ENCODE measurements around the gene EPB41L4A.

Gene EPB41L4A

DNA sequence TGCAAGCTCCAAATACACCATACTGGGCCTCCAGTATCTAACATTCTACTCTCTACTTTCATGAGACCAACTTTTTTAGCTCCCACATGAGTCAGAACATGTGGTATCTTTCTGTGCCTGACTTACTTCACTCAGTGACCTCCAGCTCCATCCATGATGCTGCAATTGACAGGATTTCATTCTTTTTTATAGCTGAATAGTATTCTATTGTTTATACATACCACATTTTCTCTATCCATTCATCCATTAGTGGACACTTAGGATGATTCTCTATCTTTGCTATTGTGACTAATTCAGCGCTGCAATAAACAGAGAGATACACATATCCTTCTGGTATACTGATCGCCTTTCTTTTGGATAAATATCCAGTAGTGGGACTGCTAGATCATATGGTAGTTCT is 68.5 kb downstream of the EPB41L4A start:
- DNase-seq, result no peak

DNA sequence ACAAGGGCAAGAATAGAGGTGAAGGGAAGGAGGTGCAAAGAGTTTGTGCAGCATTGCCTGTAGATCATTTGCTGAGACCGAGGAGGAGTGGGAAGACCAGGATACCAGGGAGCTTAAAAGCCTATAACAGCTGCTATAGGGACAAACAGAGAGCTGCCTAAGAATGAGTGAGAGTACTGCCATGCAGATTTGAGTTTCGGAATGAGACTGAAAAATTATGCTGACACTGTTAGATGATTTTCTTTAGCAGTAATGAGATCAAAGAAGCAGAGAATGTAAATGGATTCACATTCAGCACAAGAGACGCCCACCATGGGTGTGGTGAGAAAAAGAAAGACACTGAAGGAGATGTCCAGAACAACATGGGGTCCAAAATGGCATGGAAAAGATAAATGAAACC is 69.7 kb downstream of the EPB41L4A start:
- no peak for DNase-seq

DNA sequence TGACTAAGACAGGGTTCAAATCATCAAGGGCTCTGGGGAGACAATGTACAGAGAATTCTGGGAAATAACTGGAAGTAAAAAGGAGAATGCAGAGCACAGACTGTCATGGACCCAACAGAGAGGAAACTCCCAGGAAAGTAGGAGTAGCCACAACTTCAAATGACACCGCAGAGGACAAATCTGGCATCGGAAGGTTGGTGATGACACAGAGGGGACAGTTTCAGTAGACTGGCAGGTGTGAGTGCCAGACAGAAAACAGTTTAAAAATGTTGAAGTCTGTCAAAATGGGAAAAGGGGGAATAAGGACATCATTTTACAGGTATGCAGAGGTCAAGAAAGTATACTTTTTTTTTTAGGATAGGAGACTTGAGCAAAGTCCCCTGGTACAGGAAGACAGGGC is 70.2 kb downstream of the EPB41L4A start:
- DNase-seq, result no peak

DNA sequence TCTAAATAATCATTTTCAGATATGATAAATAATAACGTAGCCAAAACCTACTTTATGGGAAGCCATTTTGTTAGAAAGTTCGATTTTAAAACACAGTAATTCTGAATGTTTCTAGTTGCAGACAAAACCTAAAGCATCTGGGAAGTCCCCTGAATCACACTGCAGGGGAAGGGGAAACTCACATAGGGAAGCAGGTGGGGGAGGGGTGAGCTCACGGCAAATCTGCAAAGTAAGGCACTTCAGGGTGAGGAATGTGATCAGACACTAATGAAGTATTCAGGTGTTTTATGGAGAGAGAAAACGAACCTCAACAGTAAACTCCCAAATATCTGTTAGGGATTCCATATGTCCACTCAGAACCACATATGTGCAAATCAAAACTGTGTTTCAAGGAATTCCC is 70.7 kb downstream of the EPB41L4A start:
- DNase-seq, result no peak

DNA sequence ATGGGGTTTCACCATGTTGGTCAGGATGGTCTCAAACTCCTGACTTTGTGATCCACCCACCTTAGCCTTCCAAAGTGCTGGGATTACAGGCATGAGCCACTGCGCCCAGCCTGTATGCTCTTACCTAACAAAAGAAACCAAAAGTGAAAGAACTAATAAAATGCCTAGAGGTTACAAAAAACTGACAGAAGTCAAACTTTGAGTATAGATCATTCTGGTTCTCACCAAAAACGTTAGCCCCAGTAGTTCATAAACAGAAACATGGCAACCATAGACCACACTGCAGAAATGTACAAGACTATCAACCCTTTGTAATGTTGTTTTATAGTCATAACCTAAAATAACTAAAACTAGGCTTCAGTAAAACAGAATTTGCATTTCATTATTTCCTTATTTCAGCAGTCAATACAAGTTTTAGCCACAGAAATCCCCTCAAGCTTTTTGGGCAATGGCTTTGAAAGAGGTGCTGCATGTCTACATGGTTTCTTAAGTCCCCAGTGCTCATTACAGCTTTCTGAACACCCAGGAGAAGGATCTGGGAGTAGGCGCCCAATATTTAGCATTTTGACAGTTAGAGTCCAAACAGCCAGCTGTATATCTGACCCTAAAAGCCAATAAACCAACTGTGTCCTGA is 72.5 kb downstream of the EPB41L4A start:
- DNase-seq, result no peak

DNA sequence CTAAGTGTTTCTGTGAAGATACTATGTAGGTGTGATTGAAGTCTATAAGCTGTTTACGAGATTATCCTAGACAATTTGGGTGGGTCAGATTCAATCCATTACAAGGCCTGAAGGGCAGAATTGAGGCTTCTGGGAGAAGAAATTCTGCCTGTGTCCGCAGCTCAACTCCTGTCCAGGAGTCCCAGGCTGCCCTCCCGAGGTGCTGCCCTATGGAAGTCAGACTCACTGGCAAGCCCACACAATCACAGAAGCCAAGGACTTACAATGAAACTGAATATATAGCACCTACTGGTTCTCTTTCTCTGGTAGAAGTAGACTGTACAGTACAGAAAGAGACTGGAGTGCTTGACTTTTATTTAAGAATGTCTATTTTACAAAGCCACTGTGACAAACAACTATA is 74.5 kb downstream of the EPB41L4A start:
- no peak for DNase-seq

DNA sequence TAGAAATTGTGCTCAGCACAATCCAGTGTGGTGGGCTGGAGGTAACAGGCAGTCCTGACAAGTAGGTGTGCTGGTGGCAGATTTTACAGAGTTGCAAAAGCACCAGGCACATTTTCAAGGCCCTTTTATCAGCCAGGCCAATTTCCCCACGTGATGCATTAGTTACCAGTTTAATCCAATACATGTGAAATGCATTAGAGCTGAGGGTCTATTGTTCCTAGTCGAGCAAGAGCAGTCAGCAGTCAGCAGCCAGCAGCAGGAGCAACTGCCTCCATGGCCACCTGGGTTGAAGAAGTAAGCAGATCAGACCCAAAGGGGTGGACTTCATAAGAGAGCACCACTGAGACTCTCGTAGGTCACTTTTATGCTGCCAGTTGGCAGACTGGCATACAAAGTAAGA is 76.7 kb downstream of the EPB41L4A start:
- DNase-seq, result no peak

DNA sequence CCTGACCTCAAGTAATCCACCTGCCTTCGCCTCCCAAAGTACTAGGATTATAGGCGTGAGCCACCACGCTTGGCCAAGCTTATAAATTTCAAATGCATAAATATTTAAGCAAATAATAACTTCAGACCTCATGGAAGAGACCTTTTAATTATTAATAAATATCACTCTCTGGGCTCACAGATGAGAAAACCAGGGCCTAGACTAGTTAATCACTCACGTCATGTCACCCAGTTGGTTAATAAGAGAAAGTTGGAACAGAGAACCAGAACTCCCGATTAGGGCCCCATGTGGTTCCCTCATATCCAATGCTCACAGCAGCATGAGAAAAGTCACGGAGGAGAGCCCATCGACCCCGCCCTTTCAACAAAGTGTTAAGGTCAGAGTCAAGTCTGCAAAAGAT is 79.3 kb downstream of the EPB41L4A start:
- DNase-seq, result no peak

DNA sequence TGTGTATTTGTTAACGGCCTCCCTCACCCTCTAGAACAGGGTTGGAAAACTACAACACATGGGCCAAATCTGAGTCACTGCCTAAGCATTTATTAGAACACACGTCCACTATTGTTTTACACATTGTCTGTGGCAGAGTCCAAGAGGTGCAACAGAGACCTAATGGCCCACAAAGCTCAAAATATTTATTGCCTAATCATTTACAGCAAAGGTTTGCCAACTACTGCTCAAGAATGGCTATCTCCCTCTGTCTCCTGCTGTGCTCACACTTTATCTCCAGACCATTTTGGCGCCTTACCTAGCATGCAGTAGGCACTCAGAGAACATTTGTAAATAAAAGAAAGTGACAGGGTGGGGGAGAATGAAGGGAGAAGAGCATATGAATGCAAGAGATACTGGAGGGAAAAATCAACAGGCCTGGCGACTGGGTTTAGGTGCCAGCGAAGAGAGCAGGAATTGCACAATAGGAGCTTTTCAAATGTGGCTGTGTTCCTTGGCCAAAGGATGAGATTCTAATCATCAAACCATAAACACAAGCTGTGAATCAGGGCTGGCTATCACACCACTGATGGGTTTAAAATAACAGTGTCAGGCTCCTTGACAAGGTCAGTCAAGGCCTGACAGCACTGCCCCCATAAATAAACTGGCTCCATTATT is 80.3 kb downstream of the EPB41L4A start:
- DNase-seq, result no peak

DNA sequence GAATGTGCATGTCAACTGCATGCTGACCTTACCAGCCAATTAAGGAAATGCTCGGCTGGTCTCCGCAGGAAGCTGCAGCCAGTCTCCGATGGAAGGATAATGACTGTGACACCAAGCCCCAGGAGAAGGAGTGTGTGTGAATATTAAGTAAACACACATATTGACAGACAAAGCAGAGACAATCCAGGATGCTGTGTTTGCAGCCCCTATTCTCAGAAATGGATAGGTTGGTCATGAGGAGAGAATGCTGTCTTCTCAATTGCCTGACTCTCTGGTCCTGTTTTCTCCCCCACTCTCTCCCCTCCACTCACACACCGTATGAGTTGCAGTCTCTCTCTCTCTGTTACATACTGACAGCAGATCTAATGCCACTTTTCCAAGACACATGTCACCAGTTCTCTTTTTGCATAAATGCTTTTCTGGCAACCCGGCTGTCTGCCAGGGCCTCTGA is 85.7 kb downstream of the EPB41L4A start:
- no peak for DNase-seq

DNA sequence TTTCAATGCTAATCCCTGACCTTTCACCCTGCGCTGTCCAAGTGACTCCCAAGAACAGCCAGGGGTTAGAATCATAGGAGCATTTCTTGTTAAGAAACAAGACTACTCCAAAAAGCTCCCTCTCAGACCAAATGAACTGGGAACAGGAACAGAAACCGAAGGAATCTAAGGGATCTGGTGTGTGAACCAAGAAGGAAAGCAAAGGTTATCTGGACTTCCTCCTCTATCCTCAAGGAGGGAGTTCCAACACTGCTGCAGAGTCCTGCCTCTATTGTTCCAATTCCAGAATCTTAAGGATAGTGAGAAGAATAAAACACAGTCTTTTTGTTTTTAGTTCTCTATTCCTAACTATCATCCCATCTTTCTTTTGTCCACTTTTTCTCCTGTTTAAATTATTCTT is 87.2 kb downstream of the EPB41L4A start:
- no peak for DNase-seq

DNA sequence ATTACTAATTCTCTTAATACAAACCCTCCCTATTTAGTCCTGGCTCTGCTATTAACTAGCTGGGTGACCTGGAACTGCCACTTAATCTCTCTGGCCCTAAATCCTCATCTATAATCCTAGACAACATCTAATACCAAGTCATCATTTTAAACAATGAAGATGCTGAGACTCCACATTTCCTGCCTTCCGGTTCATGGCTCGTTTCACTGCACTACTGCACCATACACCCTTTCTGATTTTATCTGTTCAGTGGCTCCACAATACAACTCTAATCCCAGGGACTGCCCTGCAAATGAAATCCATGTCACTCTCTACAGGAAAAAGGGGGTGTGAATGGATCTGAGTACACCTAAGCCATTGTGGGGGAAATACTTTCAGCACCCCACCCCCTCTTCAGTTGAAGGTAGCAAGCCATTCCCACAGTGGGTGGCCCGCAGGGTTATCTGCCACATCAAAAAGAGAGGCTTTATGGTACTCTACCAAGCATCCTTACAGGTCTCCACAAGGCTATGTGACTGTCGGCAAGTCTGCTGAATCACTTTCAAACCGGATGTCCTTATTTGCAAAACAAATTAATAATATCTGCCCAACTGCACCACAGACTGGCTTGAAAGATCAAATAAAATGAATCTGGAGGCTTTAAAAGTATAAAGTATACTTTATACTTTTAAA is 89.5 kb downstream of the EPB41L4A start:
- DNase-seq, result no peak

DNA sequence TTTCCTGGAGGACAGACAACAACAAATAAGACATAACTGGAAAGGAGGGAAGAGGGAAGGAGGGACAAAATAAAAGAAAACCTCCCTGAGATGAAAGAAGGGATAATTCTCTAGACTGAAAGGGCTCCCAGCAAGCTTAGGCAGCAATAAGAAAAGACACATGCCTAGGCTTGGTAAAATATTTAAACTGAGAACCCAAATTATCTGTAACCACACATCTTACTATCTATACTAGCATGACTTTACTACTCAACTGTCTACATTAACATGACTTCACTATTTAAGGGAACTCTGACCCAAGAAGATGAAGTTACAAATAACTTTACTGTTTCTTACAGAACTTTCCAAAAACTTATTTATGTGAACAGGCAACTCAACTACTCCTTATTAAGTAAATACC is 95.9 kb downstream of the EPB41L4A start:
- DNase-seq, result no peak

DNA sequence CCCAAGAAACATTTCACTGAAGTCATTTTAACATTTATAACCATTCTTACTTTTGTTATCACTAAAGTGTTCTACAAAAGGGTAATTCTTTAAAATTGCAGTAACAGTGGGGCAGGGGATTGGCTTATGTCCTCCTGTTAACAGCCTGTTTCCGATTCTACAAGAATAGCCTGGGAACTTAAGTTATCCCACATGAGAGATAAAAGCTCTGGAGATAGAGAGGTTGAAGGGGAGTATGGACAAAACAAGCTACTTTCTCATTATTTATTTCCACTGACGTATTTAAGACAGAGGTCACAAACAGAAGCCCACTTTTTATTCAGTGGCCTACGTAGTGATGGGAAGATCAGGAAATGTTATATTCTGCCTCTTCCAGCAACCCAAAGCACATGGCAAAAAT is 98.7 kb downstream of the EPB41L4A start:
- DNase-seq, result no peak

DNA sequence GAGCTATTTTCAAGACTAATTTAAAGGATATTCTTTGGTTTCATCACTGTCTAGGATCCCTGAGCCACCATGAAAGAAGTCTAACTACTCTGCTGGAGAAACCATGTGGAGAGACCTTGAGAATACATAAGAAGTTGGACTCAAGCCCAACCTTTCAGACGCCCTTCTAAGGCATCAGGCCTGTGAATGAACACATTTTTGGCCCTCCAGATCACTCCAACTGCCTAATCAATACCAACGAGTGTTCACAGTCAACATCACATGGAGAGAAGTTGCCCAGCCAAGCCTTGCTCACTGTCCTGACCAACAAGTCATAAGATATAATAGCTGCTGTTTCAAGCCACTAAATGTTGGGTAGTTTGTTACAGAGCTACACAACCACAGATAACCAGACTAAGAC is 100.7 kb downstream of the EPB41L4A start:
- no peak for DNase-seq

DNA sequence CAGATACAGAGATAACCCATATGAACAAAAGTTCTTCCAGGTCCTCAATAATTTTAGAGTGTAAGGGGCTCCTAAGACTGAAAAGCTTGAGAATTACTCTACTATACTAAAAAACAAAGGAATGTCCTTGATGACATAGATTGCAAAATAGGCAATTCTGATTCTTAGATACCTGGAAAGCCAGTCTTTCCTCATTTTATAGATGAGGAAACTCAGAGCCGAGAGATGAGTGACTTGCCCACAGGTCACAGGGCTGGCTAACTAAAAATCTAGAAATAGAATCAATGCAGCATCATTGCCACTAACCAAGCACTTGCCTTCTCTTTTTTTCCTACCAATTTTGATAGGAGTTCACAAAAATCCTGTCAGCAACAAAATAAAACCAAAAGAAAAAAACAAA is 101.2 kb downstream of the EPB41L4A start:
- DNase-seq, result no peak

DNA sequence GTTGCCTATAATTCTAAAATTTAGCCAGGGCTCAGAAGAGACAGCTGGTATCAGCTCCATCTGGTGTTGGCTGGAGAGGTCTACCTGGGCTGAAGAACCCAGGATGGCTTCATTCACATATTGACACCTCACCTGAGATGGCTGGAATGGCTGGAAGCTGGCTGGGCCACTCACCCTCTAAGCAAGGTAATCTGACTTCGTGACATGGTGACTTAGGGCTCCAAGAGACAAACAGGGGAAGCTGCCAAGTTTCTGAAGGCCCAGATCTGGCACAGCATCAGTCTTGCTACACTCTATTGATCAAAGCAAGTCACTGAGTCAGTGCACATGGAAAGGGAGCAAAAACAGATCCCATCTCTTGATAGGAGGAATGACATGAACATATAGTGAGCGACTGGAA is 102.3 kb downstream of the EPB41L4A start:
- no peak for DNase-seq

DNA sequence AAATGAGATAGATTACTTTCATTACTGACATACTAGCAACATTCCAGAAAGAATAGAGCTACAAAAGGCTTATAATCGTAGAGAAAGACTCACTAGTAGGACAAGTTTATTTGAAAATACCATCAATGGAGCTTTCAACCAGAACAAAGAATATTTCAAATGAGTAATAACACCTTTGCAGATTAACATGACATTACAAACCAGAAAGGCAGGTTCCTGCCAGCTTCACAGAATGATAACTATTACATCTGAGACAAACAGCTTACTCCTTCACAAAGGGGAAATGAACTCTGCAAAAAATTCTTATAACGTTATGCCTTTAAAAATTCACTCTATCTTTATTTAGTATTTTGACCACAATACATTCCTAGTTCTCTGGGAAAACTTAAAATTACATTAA is 103.1 kb downstream of the EPB41L4A start:
- DNase-seq, result no peak

DNA sequence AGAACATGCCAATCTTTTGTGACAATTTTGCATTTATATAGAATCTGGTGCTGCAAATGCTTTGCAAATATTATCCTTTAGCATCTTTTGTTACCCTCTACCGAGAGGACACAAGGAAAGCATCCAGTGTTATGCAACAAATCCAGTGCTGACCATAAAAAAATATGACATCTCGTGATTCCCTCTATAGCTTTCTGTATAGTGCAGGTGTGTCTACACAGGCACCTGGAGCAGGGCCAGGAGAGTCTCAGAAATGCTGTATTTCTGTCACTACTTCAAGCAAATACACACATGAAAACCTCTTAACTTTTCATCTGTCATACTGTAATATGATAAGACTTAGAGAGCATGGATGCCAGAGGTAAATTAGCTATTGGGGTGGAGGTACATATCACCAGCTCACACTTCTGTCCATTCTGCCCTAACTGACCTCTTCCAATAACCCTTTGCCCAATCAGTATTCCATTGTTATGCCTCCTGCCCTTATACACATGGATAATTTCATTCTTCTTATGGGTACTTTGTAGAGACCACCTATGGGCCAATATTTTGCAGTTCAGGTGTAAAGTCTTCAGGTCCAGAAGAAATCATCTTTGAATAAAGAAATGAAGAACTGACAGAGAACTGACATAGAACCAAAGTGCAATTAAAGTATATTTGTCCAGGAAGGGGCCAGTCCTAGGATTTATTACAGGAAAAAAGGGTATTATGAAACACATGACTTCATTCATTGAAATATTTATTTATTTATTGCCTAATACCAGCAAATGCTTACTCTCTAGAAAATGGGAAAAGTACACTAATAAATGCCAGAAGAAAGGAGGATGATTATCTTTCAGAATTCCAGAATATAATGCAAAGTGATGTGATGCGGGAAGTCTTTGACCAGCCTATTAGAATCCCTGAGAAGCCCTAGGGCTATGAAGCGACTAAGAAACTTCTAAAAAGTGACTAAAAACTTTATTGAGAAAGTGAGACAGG is 106.5 kb downstream of the EPB41L4A start:
- DNase-seq, result no peak

DNA sequence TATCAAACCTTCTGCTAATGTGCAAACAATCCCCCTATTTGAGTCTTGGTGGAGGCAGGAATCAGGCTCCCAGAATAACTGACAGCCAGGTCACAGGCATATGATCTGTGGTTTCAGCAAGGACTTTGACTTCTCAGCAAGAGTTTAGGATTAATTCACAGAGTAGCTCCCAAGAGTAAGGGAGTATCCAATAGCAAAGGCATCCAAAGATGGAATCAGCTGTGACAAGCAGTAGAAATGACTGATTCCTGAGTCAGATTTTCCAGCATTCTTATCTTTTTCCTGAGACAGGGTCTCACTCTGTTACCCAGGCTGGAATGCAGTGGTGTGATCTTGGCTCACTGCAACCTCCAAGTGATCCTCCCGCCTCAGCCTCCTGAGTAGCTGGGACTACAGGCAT is 108.3 kb downstream of the EPB41L4A start:
- no peak for DNase-seq

DNA sequence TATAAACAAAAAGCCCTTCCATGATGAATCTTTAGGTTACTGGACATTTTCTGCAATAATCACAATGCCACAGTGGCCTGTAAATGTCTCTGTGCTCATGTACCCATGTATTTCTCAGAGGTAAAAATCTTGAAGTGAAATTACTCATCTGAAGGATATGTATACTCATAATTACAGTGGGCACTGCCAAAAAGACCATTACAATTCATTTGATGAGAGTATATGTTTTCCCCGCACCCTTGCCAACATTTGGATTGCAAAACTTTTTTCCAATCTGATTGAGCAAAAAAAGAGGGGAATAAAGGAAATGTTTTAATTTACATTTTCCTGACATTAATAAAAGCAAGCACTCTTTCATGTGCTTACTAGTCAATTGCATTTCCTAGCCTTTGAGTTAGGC is 110.5 kb downstream of the EPB41L4A start:
- DNase-seq, result no peak

DNA sequence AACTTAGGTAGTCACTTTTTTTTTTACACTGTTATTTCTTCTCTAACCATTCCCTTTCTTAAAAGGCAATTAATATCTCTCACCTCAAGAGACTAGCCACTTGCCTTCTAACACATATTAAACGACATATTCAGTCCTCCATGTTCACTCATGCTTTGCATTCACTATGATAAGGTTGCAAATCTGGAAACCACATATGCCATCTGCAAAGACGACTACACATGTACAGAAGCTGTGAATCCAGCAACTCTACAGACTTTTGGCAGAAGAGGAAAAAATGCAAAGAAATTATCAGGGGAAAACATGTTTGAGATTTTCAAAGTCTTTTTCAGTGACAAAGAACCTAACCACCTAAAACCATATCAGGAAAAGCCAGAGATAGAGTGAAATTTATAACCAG is 112.1 kb downstream of the EPB41L4A start:
- DNase-seq, result no peak

DNA sequence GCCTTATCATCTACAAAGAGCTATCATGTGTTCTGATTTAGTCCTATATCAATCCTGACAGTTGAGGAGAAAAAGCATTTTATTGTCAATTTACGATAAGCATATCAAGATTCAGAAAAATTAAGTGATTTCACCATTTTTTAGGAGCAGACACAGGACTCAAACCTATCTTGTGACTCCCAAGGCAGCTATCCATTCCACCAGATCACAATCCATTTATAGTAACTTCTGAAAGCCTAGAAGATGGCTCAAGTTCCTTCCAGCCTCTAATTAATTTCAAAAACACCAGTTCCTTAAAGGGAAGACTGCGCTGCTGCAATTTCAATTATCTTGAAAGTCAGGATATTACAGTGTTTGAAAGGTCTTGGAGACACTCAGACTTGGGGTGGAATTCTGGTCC is 114.3 kb downstream of the EPB41L4A start:
- no peak for DNase-seq

Measured in NCI-H2107 (cell line).